ENCODE results near the gene HNRNPL.
"Not testable (repeated sequence)": the region's sequence is repeated elsewhere in the genome, so short reads cannot be mapped to it uniquely, and the experiment has no call there.

HNRNPL gene

DNA sequence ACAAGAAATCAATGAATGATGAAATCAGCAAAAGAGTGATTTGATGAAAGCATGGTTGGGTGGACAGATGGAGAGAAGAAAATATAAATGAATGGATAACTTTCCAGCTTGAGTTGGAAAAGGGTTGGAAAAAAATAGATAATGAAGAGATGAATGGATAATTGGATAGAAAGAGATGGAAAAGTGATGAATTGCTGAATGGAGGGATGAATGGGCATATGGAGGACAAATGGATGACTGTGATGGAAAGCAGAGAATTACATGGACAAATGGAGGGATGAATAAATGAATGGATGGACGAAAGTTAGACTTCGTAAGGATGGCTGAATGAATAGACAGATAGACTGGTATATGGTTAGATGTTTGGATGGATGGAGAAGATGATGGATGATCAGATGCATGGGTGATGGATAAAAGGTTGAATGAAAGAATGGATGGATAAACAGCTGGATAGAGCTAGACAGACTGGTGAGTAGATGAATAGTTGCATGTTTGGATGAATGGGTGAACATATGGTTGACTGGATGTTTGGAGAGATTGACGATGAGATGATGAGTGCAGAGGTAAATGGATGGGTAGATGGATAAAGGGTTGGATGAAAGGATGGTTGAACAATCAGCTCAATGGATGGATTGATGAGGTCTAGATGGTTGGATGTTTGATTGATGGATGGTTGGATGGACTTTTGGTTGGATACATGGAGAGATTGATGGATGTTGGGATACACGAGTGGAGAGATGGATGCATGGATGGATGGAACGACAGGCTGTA, 49.0 kb downstream of the HNRNPL start:
- DNase-seq (ENCODE audit: low spot score), result no peak

GRCh38 chr19:38799104-38799503, 50.7 kb downstream of the HNRNPL start:
- DNase-seq (ENCODE audit: low spot score), result no peak

GRCh38 chr19:38797781-38798180, 52.0 kb downstream of the HNRNPL start:
- DNase-seq (ENCODE audit: low spot score), result not testable (repeated sequence)

- no peak for DNase-seq (ENCODE audit: low spot score)
Measured at GRCh38 chr19:38796154-38796553, 53.6 kb downstream of the HNRNPL start.

- DNase-seq (ENCODE audit: low spot score), result no peak
Measured at GRCh38 chr19:38795549-38795948, 54.2 kb downstream of the HNRNPL start.

- no peak for DNase-seq (ENCODE audit: low spot score)
Measured at GRCh38 chr19:38793671-38794070, 56.1 kb downstream of the HNRNPL start.

- no peak for DNase-seq (ENCODE audit: low spot score)
Measured at GRCh38 chr19:38793177-38793576, 56.6 kb downstream of the HNRNPL start.

GRCh38 chr19:38792250-38793111, 57.3 kb downstream of the HNRNPL start:
- DNase-seq (ENCODE audit: low spot score), result peak; percentile 90

DNA sequence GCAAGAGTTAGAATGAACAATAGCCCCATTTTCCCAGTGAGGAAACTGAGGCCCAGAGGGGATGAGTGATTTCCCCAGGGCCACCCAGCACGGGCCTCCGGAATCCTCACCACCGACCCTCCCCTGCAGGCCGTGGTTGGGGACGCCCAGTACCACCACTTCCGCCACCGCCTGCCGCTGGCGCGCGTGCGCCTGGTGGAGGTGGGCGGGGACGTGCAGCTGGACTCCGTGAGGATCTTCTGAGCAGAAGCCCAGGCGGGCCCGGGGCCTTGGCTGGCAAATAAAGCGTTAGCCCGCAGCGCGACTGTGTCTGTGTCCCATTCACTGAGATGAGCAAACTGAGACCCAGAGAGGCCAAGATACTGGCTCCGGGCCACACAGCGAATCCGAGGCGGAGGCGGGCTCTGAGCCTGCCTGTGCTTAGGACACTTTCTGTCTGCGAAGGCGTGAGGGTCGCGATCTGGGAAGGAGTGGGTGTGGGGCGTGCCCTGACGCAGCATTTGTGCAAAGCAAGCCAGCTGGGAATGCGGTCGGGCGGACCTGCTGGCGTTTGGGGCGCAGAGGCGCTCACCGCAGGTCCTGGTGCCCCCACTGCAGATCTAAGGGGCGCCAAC, 58.2 kb downstream of the HNRNPL start:
- not testable (repeated sequence) for DNase-seq (ENCODE audit: low spot score)

GRCh38 chr19:38790507-38791403, 59.0 kb downstream of the HNRNPL start:
- DNase-seq (ENCODE audit: low spot score), result not testable (repeated sequence)

DNA sequence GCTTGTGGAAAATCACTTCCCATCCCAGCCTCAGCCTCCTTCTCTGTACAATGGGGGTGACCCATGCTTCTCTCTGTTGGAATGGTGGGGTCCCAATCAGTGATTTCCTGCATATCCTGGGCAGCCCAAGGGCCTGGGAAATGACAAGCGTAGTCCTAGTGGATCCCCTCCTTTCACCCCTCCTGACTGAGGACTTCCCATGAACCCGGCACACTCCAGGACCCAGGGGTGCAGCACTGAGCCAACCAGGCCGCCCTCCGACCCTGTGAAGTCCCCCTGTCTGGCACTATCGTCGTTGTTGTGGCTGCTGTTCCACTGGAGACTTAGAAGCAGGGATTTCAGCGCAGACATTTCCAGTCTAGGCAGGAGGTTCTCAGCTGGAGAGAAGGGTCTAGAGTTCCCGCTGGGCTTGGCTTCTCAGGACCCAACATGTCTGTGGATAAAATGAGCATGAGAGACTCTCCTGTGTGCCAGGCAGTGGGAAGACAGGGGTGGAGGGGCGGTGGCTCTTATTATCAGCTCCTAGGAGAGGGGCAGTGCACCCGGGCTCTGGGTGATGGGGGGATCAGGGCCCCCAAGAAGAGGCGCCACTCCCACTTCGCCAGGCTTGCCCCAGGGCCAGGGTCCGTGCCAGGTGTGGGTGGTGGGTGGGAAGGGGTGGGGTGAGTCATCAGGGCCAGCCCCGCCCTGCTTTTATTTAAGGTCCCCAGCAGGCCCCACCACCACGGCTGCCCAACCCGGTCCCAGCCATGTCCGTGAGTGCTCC, 61.1 kb downstream of the HNRNPL start, which contains the start of gene LGALS7B:
Gene LGALS7B, plus strand, starts transcription at position 723 of the 766 bp plus-strand sequence. Its CDS starts 27 bp downstream, at position 750.
- DNase-seq (ENCODE audit: low spot score), result no peak

DNA sequence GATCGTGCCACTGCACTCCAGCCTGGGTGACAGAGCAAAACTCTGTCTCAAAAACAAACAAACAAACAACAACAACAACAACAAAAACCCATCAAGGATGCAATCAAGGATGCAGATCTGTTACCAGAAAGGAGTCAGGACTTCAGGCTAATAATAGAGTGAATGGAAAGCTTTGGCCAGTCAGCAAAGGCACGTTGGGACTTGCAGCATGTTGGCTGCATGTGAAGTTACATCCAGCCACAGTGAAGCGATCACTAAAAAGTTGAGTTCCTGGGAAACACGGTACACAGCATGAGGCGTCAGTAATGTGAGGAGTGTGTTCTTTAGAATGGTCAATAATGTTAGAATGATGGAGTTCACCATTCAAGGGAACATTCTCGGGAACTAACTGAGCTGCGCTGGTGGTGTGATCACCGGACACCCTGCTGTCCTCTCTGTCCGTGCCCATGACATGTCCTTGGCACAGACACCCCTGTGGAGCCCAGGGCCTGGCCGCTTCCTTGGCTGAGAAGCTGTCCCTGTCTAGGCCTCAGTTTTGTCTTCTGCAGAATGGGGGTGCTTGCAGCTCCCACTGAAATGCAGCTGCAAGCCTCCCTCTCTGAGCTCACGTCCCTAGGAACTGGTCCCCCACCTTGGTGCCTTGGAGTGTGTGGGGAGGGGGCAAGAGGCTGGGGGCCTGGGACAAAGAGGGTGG, 63.1 kb downstream of the HNRNPL start:
- DNase-seq (ENCODE audit: low spot score), result no peak
